GM23248 (cell line): Measurements from ENCODE around the gene PTPRN2. TPM values are rescaled to one million over a fixed set of nuclear protein-coding genes. Genes with fewer than 3 reads are reported as not detected.

Experiments
- DNase-seq: peaks from one replicate; pipeline ENCODE4 v3.0.0-alpha.2; 2015
- H2AFZ ChIP-seq: fragments of 200-600 bp; sonication (generic); 2 replicates; pipeline ENCODE4 v1.6.1; 2016; ENCODE audit warnings: antibody characterized with exemption
- H3F3A ChIP-seq: fragments of 200-600 bp; sonication (generic); 2 replicates; pipeline ENCODE4 v1.6.1; 2016; ENCODE audit warnings: mild to moderate bottlenecking, antibody characterized with exemption, mixed run types; ENCODE audit not compliant: insufficient read depth
- H3K27ac ChIP-seq: fragments of 200-600 bp; sonication (generic); 2 replicates; pipeline ENCODE4 v1.5.1; 2016; ENCODE audit warnings: mild to moderate bottlenecking
- H3K27me3 ChIP-seq: fragments of 200-600 bp; sonication (generic); replicated peaks from 2 replicates; pipeline ENCODE4 v1.6.1; 2016; ENCODE audit warnings: mild to moderate bottlenecking; ENCODE audit not compliant: insufficient read depth
- H3K36me3 ChIP-seq: fragments of 200-600 bp; sonication (generic); 2 replicates; pipeline ENCODE4 v1.6.1; 2016; ENCODE audit warnings: low read depth, mild to moderate bottlenecking
- H3K4me1 ChIP-seq: fragments of 200-600 bp; sonication (generic); 2 replicates; pipeline ENCODE4 v1.6.1; 2016; ENCODE audit warnings: mild to moderate bottlenecking; ENCODE audit not compliant: insufficient read depth
- H3K4me2 ChIP-seq: fragments of 200-600 bp; sonication (generic); one replicate; pipeline ENCODE4 v1.6.1; 2016; ENCODE audit warnings: mild to moderate bottlenecking; ENCODE audit not compliant: unreplicated experiment
- H3K4me3 ChIP-seq: fragments of 200-600 bp; sonication (generic); 2 replicates; pipeline ENCODE4 v1.5.1; 2016; ENCODE audit warnings: mild to moderate bottlenecking
- H3K79me2 ChIP-seq: fragments of 200-600 bp; sonication (generic); 2 replicates; pipeline ENCODE4 v1.6.1; 2016; ENCODE audit warnings: mild to moderate bottlenecking; ENCODE audit not compliant: insufficient read depth
- H3K9ac ChIP-seq: fragments of 200-600 bp; sonication (generic); 2 replicates; pipeline ENCODE4 v1.6.1; 2016; ENCODE audit warnings: mild to moderate bottlenecking
- H3K9me2 ChIP-seq: fragments of 200-600 bp; sonication (generic); 2 replicates; pipeline ENCODE4 v1.6.1; 2016; ENCODE audit warnings: mixed run types, mild to moderate bottlenecking, moderate library complexity; ENCODE audit not compliant: insufficient read depth
- H3K9me3 ChIP-seq: fragments of 200-600 bp; sonication (generic); one replicate; pipeline ENCODE4 v1.6.1; 2017; ENCODE audit warnings: low read depth
- H4K20me1 ChIP-seq: fragments of 200-600 bp; sonication (generic); 2 replicates; pipeline ENCODE4 v1.6.0; 2016; ENCODE audit not compliant: insufficient read depth
- EZH2 ChIP-seq: fragments of 200-600 bp; sonication (generic); IDR thresholded peaks from 2 replicates; pipeline ENCODE4 v1.6.1; 2018; ENCODE audit warnings: antibody characterized with exemption, mild to moderate bottlenecking; ENCODE audit not compliant: insufficient read depth, poor library complexity, severe bottlenecking
- EZH2phosphoT487 ChIP-seq: fragments of 200-600 bp; sonication (generic); IDR thresholded peaks from 2 replicates; pipeline ENCODE4 v1.6.1; 2018; ENCODE audit warnings: antibody characterized with exemption, moderate library complexity, mild to moderate bottlenecking, low read depth; ENCODE audit not compliant: insufficient read depth
- WGBS, 2 experiments: methylation state at CpG; one replicate each; pipeline ENCODE4 v1.1.6; 2015 to 2017; ENCODE audit warnings: low lambda C conversion rate in 2 of 2, low coverage in 1 of 2; ENCODE audit errors: missing lambda C conversion rate in 2 of 2; 5-methylcytosine and 5-hydroxymethylcytosine counted together
- in situ Hi-C: fragments of 300-500 bp; cut with MboI; formaldehyde crosslinking; loops from 2 replicates; pipeline ENCODE4 v1.15.0; 2020
- polyA plus RNA-seq: library from polyadenylated mRNA; unstranded; fragments of >200 nt; fragmentation: Nextera tagmentation; extraction: Ambion mirVana; gene quantifications from 2 replicates; pipeline ENCODE4 v1.2.1, GENCODE V29; 2016
- total RNA-seq: library from RNA; depleted of rRNA; stranded (reverse); fragments of >200 nt; shearing (Covaris generic); gene quantifications from 2 replicates; pipeline ENCODE4 v1.2.3, GENCODE V29; 2014

PTPRN2 gene
- total and polyA plus RNA-seq, 2 experiments from 2014 or later, result 0.13 TPM; not detected in 1

- Histone ChIP-seq H3K4me3 (no peak overlapping the region), H3F3A (no peaks in the 10 kb centered on the region), H3K27me3 (no peaks in the 10 kb centered on the region), H2AFZ (no peak overlapping the region), H3K36me3 (no peaks in the 10 kb centered on the region), H3K79me2 (no peaks in the 10 kb centered on the region), H3K9me3 (no peaks in the 10 kb centered on the region), H3K9ac (no peak overlapping the region), H3K27ac (no peak overlapping the region), H3K9me2 (no peaks in the 10 kb centered on the region), H3K4me1 (no peaks in the 10 kb centered on the region), H4K20me1 (no peaks in the 10 kb centered on the region), H3K4me2 (no peak overlapping the region)
- 21 to 27% methylated on average over 31 to 32 of the region's 32 CpGs for WGBS, 2 experiments
- no peak for DNase-seq
- in situ Hi-C loops, result no loop called here
- TF ChIP-seq EZH2 (no peak), EZH2phosphoT487 (no peak)
Measured at GRCh38 chr7:157526005-157526912, 1061.4 kb downstream of the PTPRN2 start.

- Histone ChIP-seq H3K9me2 (no peaks in the 10 kb centered on the region), H3K4me2 (no peak overlapping the region), H3K36me3 (no peaks in the 10 kb centered on the region), H3K27ac (no peak overlapping the region), H3K4me1 (no peaks in the 10 kb centered on the region), H3K9me3 (no peaks in the 10 kb centered on the region), H3K79me2 (no peaks in the 10 kb centered on the region), H3F3A (no peaks in the 10 kb centered on the region), H4K20me1 (no peaks in the 10 kb centered on the region), H3K27me3 (no peaks in the 10 kb centered on the region), H2AFZ (no peak overlapping the region), H3K9ac (no peak overlapping the region), H3K4me3 (no peak overlapping the region)
- in situ Hi-C loops, result no loop called here
- TF ChIP-seq EZH2phosphoT487, result no peak
- no peak for DNase-seq
- 36 to 44% methylated on average over 17 to 23 of the region's 23 CpGs for WGBS, 2 experiments
Measured at GRCh38 chr7:157525491-157525915, 1062.1 kb downstream of the PTPRN2 start.

- in situ Hi-C loops, result no loop called here
Measured at GRCh38 chr7:157524731-157525130, 1062.9 kb downstream of the PTPRN2 start.

GRCh38 chr7:157523766-157524421, 1063.7 kb downstream of the PTPRN2 start:
- H3K9me3 ChIP-seq, result no peaks in the 10 kb centered on the region
- no peak overlapping the region for H3K9ac ChIP-seq
- no peaks in the 10 kb centered on the region for H3K27me3 ChIP-seq
- H3K4me3 ChIP-seq, result no peak overlapping the region
- H3K4me1 ChIP-seq, result no peaks in the 10 kb centered on the region
- no peaks in the 10 kb centered on the region for H3F3A ChIP-seq
- H3K4me2 ChIP-seq, result no peak overlapping the region
- TF ChIP-seq EZH2 (no peak), EZH2phosphoT487 (no peak)
- in situ Hi-C loops, result no loop called here
- no peaks in the 10 kb centered on the region for H4K20me1 ChIP-seq
- 23 to 45% methylated on average over 14 to 20 of the region's 20 CpGs for WGBS, 2 experiments
- no peaks in the 10 kb centered on the region for H3K9me2 ChIP-seq
- no peak overlapping the region for H2AFZ ChIP-seq
- no peaks in the 10 kb centered on the region for H3K79me2 ChIP-seq
- H3K27ac ChIP-seq, result no peak overlapping the region
- H3K36me3 ChIP-seq, result no peaks in the 10 kb centered on the region
- no peak for DNase-seq

More at GRCh38 chr7:157524731-157525130, 1062.9 kb downstream of the PTPRN2 start:
- Histone ChIP-seq H3K36me3 (no peaks in the 10 kb centered on the region), H3K79me2 (no peaks in the 10 kb centered on the region), H2AFZ (no peak overlapping the region), H3K27ac (no peak overlapping the region), H3F3A (no peaks in the 10 kb centered on the region), H3K27me3 (no peaks in the 10 kb centered on the region), H3K4me2 (no peak overlapping the region), H3K9ac (no peak overlapping the region), H3K9me2 (no peaks in the 10 kb centered on the region), H4K20me1 (no peaks in the 10 kb centered on the region), H3K4me1 (no peaks in the 10 kb centered on the region), H3K4me3 (no peak overlapping the region), H3K9me3 (no peaks in the 10 kb centered on the region)
- WGBS, 2 experiments, result 23 to 67% methylated on average over 1 of the region's 1 CpG
- DNase-seq, result no peak
- TF ChIP-seq EZH2phosphoT487 (no peak), EZH2 (no peak)
